Stimulated activated naive CD8-positive, alpha-beta T cell treated with anti-CD3 and anti-CD28 coated beads, Interleukin-15, amount 100 ng/mL, for 72 hours (primary cell): ENCODE data around the gene ANKRD17.
A peak's percentile ranks its signal among the peaks of the same experiment; 100 is the strongest.
"Not testable (repeated sequence)": the region's sequence is repeated elsewhere in the genome, so short reads cannot be mapped to it uniquely, and the experiment has no call there.

Experiments used
- ATAC-seq: fragments of 150-1000 bp; cut with Tn5 transposase; 2 replicates; pipeline ENCODE4 v1.10.0; 2021; ENCODE audit warnings: mild to moderate bottlenecking, moderate library complexity
- DNase-seq, 2 donors: peaks; one replicate each; pipeline ENCODE4 v3.0.0; 2021 to 2022
- H3K27ac Mint-ChIP-seq, 2 donors: one replicate each; pipeline ENCODE4 v1.8.0; 2022; ENCODE audit warnings: mild to moderate bottlenecking in 2 of 2, mixed read lengths in 2 of 2, moderate library complexity in 2 of 2
- H3K27me3 Mint-ChIP-seq: one replicate; pipeline ENCODE4 v1.8.0; 2022; ENCODE audit warnings: mixed read lengths
- H3K4me1 Mint-ChIP-seq: one replicate; pipeline ENCODE4 v1.8.0; 2022; ENCODE audit warnings: mild to moderate bottlenecking, mixed read lengths
- H3K4me3 Mint-ChIP-seq, 2 donors: one replicate each; pipeline ENCODE4 v1.8.0; 2022; ENCODE audit warnings: mild to moderate bottlenecking in 2 of 2, mixed read lengths in 2 of 2, moderate library complexity in 1 of 2
- H3K9me3 Mint-ChIP-seq, 2 donors: one replicate each; pipeline ENCODE4 v1.8.0; 2022; ENCODE audit warnings: mixed read lengths in 2 of 2

Gene ANKRD17

GRCh38 chr4:73258686-73259570, at the start of gene ANKRD17:
Gene ANKRD17, minus strand, starts transcription at chr4:73258798. Its CDS starts 130 bp downstream, at chr4:73258668.
- Mint-ChIP-seq H3K4me3 (peak within 1 kb of the TSS; percentile 97 to 100), H3K9me3 (no peaks in the 10 kb centered on the region), H3K27ac (peak within 1 kb of the TSS; percentile 99 to 100), H3K27me3 (no peaks in the 10 kb centered on the region), H3K4me1 (peaks cover 44% of the 10 kb centered on the region)
- DNase-seq (peak; percentile 88 to 93), ATAC-seq (peak; percentile 85)

GRCh38 chr4:73308286-73308685, 49.7 kb upstream of the ANKRD17 start:
- Mint-ChIP-seq H3K4me3 (no peak overlapping the region), H3K9me3 (no peaks in the 10 kb centered on the region), H3K27ac (no peak overlapping the region), H3K27me3 (no peaks in the 10 kb centered on the region), H3K4me1 (no peaks in the 10 kb centered on the region)
- ATAC-seq (no peak), DNase-seq (no peak)

GRCh38 chr4:73303711-73304110, 45.1 kb upstream of the ANKRD17 start:
- H3K4me1 Mint-ChIP-seq: no peaks in the 10 kb centered on the region
- H3K27ac Mint-ChIP-seq: no peak overlapping the region
- no peaks in the 10 kb centered on the region for H3K27me3 Mint-ChIP-seq
- peaks cover 9 to 24% of the 10 kb centered on the region in 2 donors for H3K9me3 Mint-ChIP-seq
- no peak for DNase-seq
- no peak for ATAC-seq
- no peak overlapping the region for H3K4me3 Mint-ChIP-seq

GRCh38 chr4:73299548-73300280, 41.1 kb upstream of the ANKRD17 start:
- DNase-seq: no peak
- H3K4me3 Mint-ChIP-seq: no peak overlapping the region
- H3K27me3 Mint-ChIP-seq: no peaks in the 10 kb centered on the region
- peaks cover 18 to 49% of the 10 kb centered on the region in 2 donors for H3K9me3 Mint-ChIP-seq
- H3K4me1 Mint-ChIP-seq: no peaks in the 10 kb centered on the region
- no peak for ATAC-seq
- no peak overlapping the region for H3K27ac Mint-ChIP-seq

GRCh38 chr4:73292661-73293060, 34.1 kb upstream of the ANKRD17 start:
- ATAC-seq, H3K4me1 Mint-ChIP-seq, H3K4me3 Mint-ChIP-seq, DNase-seq, H3K27ac Mint-ChIP-seq, H3K27me3 Mint-ChIP-seq: not testable (repeated sequence)
- H3K9me3 Mint-ChIP-seq: peaks cover 20 to 44% of the 10 kb centered on the region in 2 donors

GRCh38 chr4:73281982-73282381, 23.4 kb upstream of the ANKRD17 start:
- ATAC-seq: no peak
- Mint-ChIP-seq H3K4me1 (no peaks in the 10 kb centered on the region), H3K9me3 (peaks cover 0 to 11% of the 10 kb centered on the region in 2 donors), H3K27ac (no peak overlapping the region), H3K27me3 (no peaks in the 10 kb centered on the region), H3K4me3 (no peak overlapping the region)
- no peak for DNase-seq

- no peak overlapping the region for H3K4me3 Mint-ChIP-seq
- DNase-seq: no peak
Measured at GRCh38 chr4:73281396-73281795, 22.8 kb upstream of the ANKRD17 start.

GRCh38 chr4:73277201-73277600, 18.6 kb upstream of the ANKRD17 start:
- H3K9me3 Mint-ChIP-seq: peaks cover 4 to 11% of the 10 kb centered on the region in 2 donors
- ATAC-seq (no peak), DNase-seq (no peak)
- peaks cover 14% of the 10 kb centered on the region for H3K4me1 Mint-ChIP-seq
- no peaks in the 10 kb centered on the region for H3K27me3 Mint-ChIP-seq
- no peak overlapping the region for H3K27ac Mint-ChIP-seq
- H3K4me3 Mint-ChIP-seq: no peak overlapping the region

More at GRCh38 chr4:73281396-73281795, 22.8 kb upstream of the ANKRD17 start:
- no peak overlapping the region for H3K27ac Mint-ChIP-seq
- no peak for ATAC-seq
- no peaks in the 10 kb centered on the region for H3K4me1 Mint-ChIP-seq
- H3K27me3 Mint-ChIP-seq: no peaks in the 10 kb centered on the region
- H3K9me3 Mint-ChIP-seq: peaks cover 0 to 11% of the 10 kb centered on the region in 2 donors

- ATAC-seq (no peak), DNase-seq (no peak)
- H3K4me1 Mint-ChIP-seq: peaks cover 14% of the 10 kb centered on the region
- no peaks in the 10 kb centered on the region for H3K27me3 Mint-ChIP-seq
- peaks cover 4 to 11% of the 10 kb centered on the region in 2 donors for H3K9me3 Mint-ChIP-seq
- no peak overlapping the region for H3K4me3 Mint-ChIP-seq
- no peak overlapping the region for H3K27ac Mint-ChIP-seq
Measured at GRCh38 chr4:73275318-73275654, 16.7 kb upstream of the ANKRD17 start.

- no peaks in the 10 kb centered on the region for H3K27me3 Mint-ChIP-seq
Measured at GRCh38 chr4:73272816-73273215, 14.2 kb upstream of the ANKRD17 start.

GRCh38 chr4:73267050-73267449, 8.5 kb upstream of the ANKRD17 start:
- Mint-ChIP-seq H3K4me3 (no peak overlapping the region), H3K27ac (no peak overlapping the region), H3K4me1 (peaks cover 25% of the 10 kb centered on the region), H3K9me3 (no peaks in the 10 kb centered on the region), H3K27me3 (no peaks in the 10 kb centered on the region)
- no peak for DNase-seq
- no peak for ATAC-seq

More at GRCh38 chr4:73272816-73273215, 14.2 kb upstream of the ANKRD17 start:
- DNase-seq (no peak), ATAC-seq (no peak)
- Mint-ChIP-seq H3K4me3 (no peak overlapping the region), H3K4me1 (peaks cover 14% of the 10 kb centered on the region), H3K27ac (peak overlapping the region in 1 of 2 donors; percentile 5), H3K9me3 (peaks cover 0 to 4% of the 10 kb centered on the region in 2 donors)

GRCh38 chr4:73259571-73260090, 1.0 kb upstream of the ANKRD17 start:
- peak; percentile 17 for ATAC-seq
- Mint-ChIP-seq H3K4me1 (peaks cover 47% of the 10 kb centered on the region), H3K9me3 (no peaks in the 10 kb centered on the region)

GRCh38 chr4:73258436-73258685, 237 bp downstream of the ANKRD17 start:
- H3K9me3 Mint-ChIP-seq: no peaks in the 10 kb centered on the region
- DNase-seq: peak in 1 of 2 donors; percentile 76
- H3K27me3 Mint-ChIP-seq: no peaks in the 10 kb centered on the region
- H3K27ac Mint-ChIP-seq: peak overlapping the region; percentile 99 to 100
- peak; percentile 39 for ATAC-seq
- H3K4me3 Mint-ChIP-seq: peak overlapping the region; percentile 97 to 100
- H3K4me1 Mint-ChIP-seq: peaks cover 45% of the 10 kb centered on the region

More at GRCh38 chr4:73259571-73260090, 1.0 kb upstream of the ANKRD17 start:
- no peaks in the 10 kb centered on the region for H3K27me3 Mint-ChIP-seq
- DNase-seq: no peak
- peak overlapping the region; percentile 99 to 100 for H3K27ac Mint-ChIP-seq
- H3K4me3 Mint-ChIP-seq: peak overlapping the region; percentile 97 to 100

GRCh38 chr4:73257651-73258435, 755 bp downstream of the ANKRD17 start:
- H3K27ac Mint-ChIP-seq: peak overlapping the region; percentile 99 to 100
- no peaks in the 10 kb centered on the region for H3K9me3 Mint-ChIP-seq
- ATAC-seq (peak; percentile 0), DNase-seq (peak; percentile 10 to 20)
- H3K27me3 Mint-ChIP-seq: no peaks in the 10 kb centered on the region
- peak overlapping the region; percentile 97 to 100 for H3K4me3 Mint-ChIP-seq
- H3K4me1 Mint-ChIP-seq: peaks cover 50% of the 10 kb centered on the region

- H3K4me1 Mint-ChIP-seq: peaks cover 50% of the 10 kb centered on the region
- peak overlapping the region; percentile 97 to 100 for H3K4me3 Mint-ChIP-seq
- peak; percentile 18 for ATAC-seq
- peak overlapping the region; percentile 99 to 100 for H3K27ac Mint-ChIP-seq
- H3K27me3 Mint-ChIP-seq: no peaks in the 10 kb centered on the region
- H3K9me3 Mint-ChIP-seq: no peaks in the 10 kb centered on the region
- peak; percentile 32 to 56 for DNase-seq
Measured at GRCh38 chr4:73257234-73257633, 1.4 kb downstream of the ANKRD17 start.
